Stimulated activated CD4-positive, alpha-beta T cell treated with anti-CD3 and anti-CD28 coated beads, TNF-alpha, amount 100 ng/mL, for 24 hours (primary cell): Measurements from ENCODE around the gene OAS1.

Experiments
- DNase-seq, 3 experiments: peaks; one replicate each; pipeline ENCODE4 v3.0.0-alpha.2; 2020; ENCODE audit warnings: low read depth in 3 of 3

Gene OAS1

GRCh38 chr12:112965643-112966042 is 58.9 kb downstream of the OAS1 start:
- DNase-seq, result no peak

GRCh38 chr12:112967306-112967705 is 60.5 kb downstream of the OAS1 start:
- DNase-seq, result no peak

- DNase-seq, result no peak
Observed at GRCh38 chr12:112967858-112968257, 61.1 kb downstream of the OAS1 start.
